HepG2 (cell line): ENCODE results near the gene TRIM66. TPM values are rescaled to one million over a fixed set of nuclear protein-coding genes. Genes with fewer than 3 reads are reported as not detected.

ENCODE experiments used
- ATAC-seq: fragments of 200-7000 bp; cut with Tn5 transposase; 3 replicates; pipeline ENCODE4 v1.9.1; 2020; ENCODE audit warnings: mild to moderate bottlenecking, moderate library complexity
- BruUV-seq: library from RNA; stranded (reverse); fragments of 400-500 nt; replicated peaks from 2 replicates; lab custom pipeline; 2021; lab: Mats Ljungman, UMichigan
- CTCF ChIA-PET: fragments of 300-600 bp; formaldehyde crosslinking; extraction: SDS; loops from one replicate; lab custom pipeline; 2021; ENCODE audit warnings: low total read pairs, inconsistent platforms, low intra/inter-chr PET ratio; lab: Yijun Ruan, JAX
- POLR2A ChIA-PET: fragments of 350-600 bp; sonication (Branson Sonifier 250); formaldehyde crosslinking; loops from one replicate; lab custom pipeline; 2020; ENCODE audit warnings: antibody characterized with exemption, inconsistent platforms; lab: Yijun Ruan, JAX
- DNase-seq: peaks from one replicate; pipeline ENCODE4 v3.0.0-alpha.2; 2015; ENCODE audit warnings: low spot score
- FAIRE-seq: peaks from 3 replicates; lab custom pipeline; 2011; peaks lifted over from hg19 to GRCh38; lab: Jason Lieb, UNC
- H2AFZ ChIP-seq: one replicate; pipeline ENCODE4 v1.6.1; 2011; ENCODE audit warnings: low read length, inconsistent platforms
- H3K27ac ChIP-seq: fragments of 300-600 bp; 3 replicates; pipeline ENCODE4 v1.8.0; 2011; ENCODE audit warnings: mixed run types, mild to moderate bottlenecking, mixed read lengths, low read length, inconsistent platforms; ENCODE audit not compliant: insufficient read depth; ENCODE audit errors: extremely low read length
- H3K27me3 ChIP-seq, 2 experiments: fragments of 200-600 bp in 1 of 2; 2 replicates in 1 of 2; 3 replicates in 1 of 2; pipeline versions ENCODE4 v1.6.0 to v1.8.0; 2011; ENCODE audit warnings: low read length in 2 of 2, mild to moderate bottlenecking in 2 of 2, moderate library complexity in 2 of 2, inconsistent platforms in 1 of 2; ENCODE audit not compliant: insufficient read depth in 2 of 2, control insufficient read depth in 1 of 2
- H3K36me3 ChIP-seq, 2 experiments: fragments of 200-600 bp in 1 of 2; replicated peaks in 1 of 2; 2 replicates in 1 of 2; 3 replicates in 1 of 2; pipeline versions ENCODE4 v1.5.1 to v1.8.0; 2011; ENCODE audit warnings: low read length in 2 of 2, inconsistent platforms in 1 of 2; ENCODE audit not compliant: insufficient read depth in 2 of 2, control insufficient read depth in 1 of 2
- H3K4me1 ChIP-seq: 2 replicates; pipeline ENCODE4 v1.5.1; 2012; ENCODE audit warnings: low read length, inconsistent platforms; ENCODE audit not compliant: insufficient read depth
- H3K4me2 ChIP-seq: 2 replicates; pipeline ENCODE4 v1.6.0; 2011; ENCODE audit warnings: low read depth, low read length, inconsistent platforms
- H3K4me3 ChIP-seq, 3 experiments: fragments of 200-600 bp in 1 of 3; sonication (generic), shearing (Covaris generic) in 1 of 3; replicated peaks in 1 of 3; 2 replicates each; pipeline ENCODE4 v1.5.1; 2011 to 2016; ENCODE audit warnings: low read length in 3 of 3, inconsistent platforms in 2 of 3, low read depth in 2 of 3, mild to moderate bottlenecking in 2 of 3, control low read depth in 1 of 3, mixed read lengths in 1 of 3; ENCODE audit not compliant: insufficient read depth in 1 of 3
- H3K79me2 ChIP-seq: one replicate; pipeline ENCODE4 v1.6.1; 2011; ENCODE audit warnings: low read length, inconsistent platforms; ENCODE audit not compliant: insufficient read depth
- H3K9ac ChIP-seq: 2 replicates; pipeline ENCODE4 v1.6.0; 2011; ENCODE audit warnings: mild to moderate bottlenecking, low read depth, low read length, inconsistent platforms; ENCODE audit not compliant: insufficient read depth
- H3K9me3 ChIP-seq: 2 replicates; pipeline ENCODE4 v1.5.1; 2012; ENCODE audit warnings: mild to moderate bottlenecking, low read length
- H4K20me1 ChIP-seq: 2 replicates; pipeline ENCODE4 v1.6.0; 2011; ENCODE audit warnings: inconsistent platforms, mild to moderate bottlenecking, low read length, moderate library complexity; ENCODE audit not compliant: insufficient read depth
- ETS1 ChIP-seq: sonication (generic); formaldehyde crosslinking; IDR thresholded peaks from 2 replicates; pipeline ENCODE4 v1.4.0; 2020; ENCODE audit warnings: missing genetic modification reagents
- IRF2 ChIP-seq: IDR thresholded peaks from 2 replicates; pipeline ENCODE4 v1.6.1; 2018; ENCODE audit warnings: missing genetic modification reagents, missing compliant biosample characterization
- PHF5A ChIP-seq: IDR thresholded peaks from one replicate; pipeline ENCODE4 v1.6.1; 2018; ENCODE audit warnings: low read depth, missing genetic modification reagents; ENCODE audit not compliant: unreplicated experiment
- TFDP1 ChIP-seq: IDR thresholded peaks from 2 replicates; pipeline ENCODE4 v1.6.1; 2016; ENCODE audit warnings: missing compliant biosample characterization, missing genetic modification reagents, borderline replicate concordance
- ZBTB3 ChIP-seq: sonication (generic); formaldehyde crosslinking; IDR thresholded peaks from 2 replicates; pipeline ENCODE4 v1.4.0; 2020; ENCODE audit warnings: low read depth, mild to moderate bottlenecking, moderate library complexity, missing genetic modification reagents, borderline replicate concordance
- ZFAT ChIP-seq: sonication (generic); formaldehyde crosslinking; conservative IDR thresholded peaks from 2 replicates; pipeline ENCODE4 v1.8.1; 2023; ENCODE audit warnings: missing genetic modification reagents, inconsistent platforms
- ZFP91 ChIP-seq: sonication (generic); formaldehyde crosslinking; IDR thresholded peaks from 2 replicates; pipeline ENCODE4 v1.9.0; 2022; ENCODE audit warnings: missing genetic modification reagents, mild to moderate bottlenecking, borderline replicate concordance
- WGBS: methylation state at CpG from one replicate; pipeline ENCODE4 v1.1.6; 2017; ENCODE audit warnings: low lambda C conversion rate; 5-methylcytosine and 5-hydroxymethylcytosine counted together
- in situ Hi-C: cut with HindIII; loops from 2 replicates; pipeline ENCODE4 v1.10.0; 2017; ENCODE audit warnings: low pct_unique_long_range_greater_than_20kb; ENCODE audit not compliant: extremely low pct_ligation_motif_present
- intact Hi-C: fragments of 100-400 bp; cut with micrococcal nuclease; formaldehyde crosslinking; loops from one replicate; pipeline ENCODE4 v1.10.0; 2022; ENCODE audit not compliant: unreplicated experiment
- polyA plus RNA-seq, 8 experiments: library from polyadenylated mRNA; depleted of rRNA in 3 of 8; stranded (reverse) in 7 of 8; unstranded in 1 of 8; fragments of >200 nt; fragmentation: Illumina TruSeq in 4 of 8; extraction: Trizol in 4 of 8; gene quantifications; 2 replicates each; pipeline versions ENCODE4 v1.2.1 to v1.2.3, GENCODE V29; 2011 to 2016; ENCODE audit warnings: low read depth in 4 of 8, missing spikeins in 1 of 8, mixed read lengths in 1 of 8; ENCODE audit not compliant: insufficient read depth in 1 of 8
- total RNA-seq, 5 experiments: library from RNA; depleted of rRNA; stranded (reverse); fragments of >200 nt; fragmentation: Illumina TruSeq; extraction: Trizol; gene quantifications; 2 replicates each; pipeline ENCODE4 v1.2.3, GENCODE V29; 2016; ENCODE audit warnings: low read depth in 1 of 5

The TRIM66 gene
- total and polyA plus RNA-seq, 2 of the 13 experiments (the other 11 are each of a cell fraction or from before 2014, with no cell fraction given), result 4.9 to 6.1 TPM

GRCh38 chr11:8704136-8704535 is 21.7 kb upstream of the TRIM66 start:
- Histone ChIP-seq H3K4me2 (no peak overlapping the region), H3K27me3 (no peaks in the 10 kb centered on the region), H3K9me3 (no peaks in the 10 kb centered on the region), H3K9ac (no peak overlapping the region), H3K27ac (no peak overlapping the region), H2AFZ (no peak overlapping the region), H4K20me1 (no peaks in the 10 kb centered on the region), H3K36me3 (peaks cover 6 to 23% of the 10 kb centered on the region in 2 experiments; a peak in 4 of 5 replicates), H3K79me2 (no peaks in the 10 kb centered on the region), H3K4me1 (peaks cover 18% of the 10 kb centered on the region), H3K4me3 (no peak overlapping the region)
- TF ChIP-seq ETS1 (CRISPR knock-in tag) (no peak), ZFAT (CRISPR knock-in tag) (no peak), ZFP91 (CRISPR knock-in tag) (no peak), ZBTB3 (CRISPR knock-in tag) (no peak), IRF2 (no peak), TFDP1 (CRISPR knock-in tag) (no peak), PHF5A (CRISPR knock-in tag) (no peak)
- 93% methylated on average over 2 of the region's 2 CpGs for WGBS
- no TSS peak for BruUV-seq
- FAIRE-seq (no peak), DNase-seq (no peak), ATAC-seq (no peak)
- intact Hi-C loops, result no loop called here
- in situ Hi-C loops, result no loop called here
- CTCF ChIA-PET, result no interaction called here
- POLR2A ChIA-PET, result no interaction called here
